Left lung (tissue), 14 donors: Measurements from ENCODE around the gene FADS6. TPM values are rescaled to one million over a fixed set of nuclear protein-coding genes. Genes with fewer than 3 reads are reported as not detected.

Experiments used
- ATAC-seq: fragments of 200-7000 bp; cut with Tn5 transposase; one replicate; pipeline ENCODE4 v1.9.1; 2020; ENCODE audit warnings: moderate library complexity
- DNase-seq, 4 donors: peaks; one replicate each; pipeline ENCODE4 v3.0.0-alpha.2; 2013 to 2020
- H3K27ac ChIP-seq, 2 donors: fragments of 200-600 bp; sonication (generic) in 1 of 2; one replicate each; pipeline versions ENCODE4 v1.5.0 to v1.8.0; 2020 to 2021
- H3K27me3 ChIP-seq, 2 donors: fragments of 200-600 bp; sonication (generic) in 1 of 2; one replicate each; pipeline versions ENCODE4 v1.5.0 to v1.8.0; 2020 to 2021
- H3K36me3 ChIP-seq, 2 donors: fragments of 200-600 bp; sonication (generic) in 1 of 2; one replicate each; pipeline versions ENCODE4 v1.5.0 to v1.8.0; 2020 to 2021
- H3K4me1 ChIP-seq, 2 donors: fragments of 200-600 bp; one replicate each; pipeline ENCODE4 v1.8.0; 2021
- H3K4me3 ChIP-seq, 2 donors: fragments of 200-600 bp; sonication (generic) in 1 of 2; one replicate each; pipeline versions ENCODE4 v1.5.0 to v1.8.0; 2020 to 2021; ENCODE audit warnings: mild to moderate bottlenecking in 1 of 2
- H3K9me3 ChIP-seq, 2 donors: fragments of 200-600 bp; sonication (generic) in 1 of 2; one replicate each; pipeline versions ENCODE4 v1.5.0 to v1.8.0; 2020 to 2021
- CTCF ChIP-seq, 2 donors: fragments of 200-600 bp; sonication (generic) in 1 of 2; IDR thresholded peaks; one replicate each; pipeline versions ENCODE4 v1.5.0 to v1.8.0; 2021; ENCODE audit warnings: antibody characterized with exemption in 2 of 2
- intact Hi-C, 2 donors: fragments of 100-400 bp; cut with DNase I; formaldehyde crosslinking; loops; one replicate each; pipeline versions ENCODE4 v1.11.2 to v1.14.2; 2022
- long read RNA-seq, 12 donors: library from polyadenylated mRNA in 2 of 12; unstranded in 2 of 12; transcript quantifications; one replicate each; pipeline ENCODE4 v2.0.0 and lab custom pipeline, GENCODE V29; 2019 to 2026
- polyA plus RNA-seq, 6 donors: library from polyadenylated mRNA; unstranded; fragments of 120-200 nt; gene quantifications; one replicate each; pipeline ENCODE4 v1.2.1, GENCODE V29; 2013; ENCODE audit not compliant: insufficient read length in 6 of 6
- total RNA-seq, 2 donors: library from RNA; stranded (reverse); fragmentation: NEBNext Ultra II Directional; extraction: Animal tissue kit (Norgen Biotek cat#: 25700); gene quantifications; one replicate each; pipeline ENCODE4 v1.2.1, GENCODE V29; 2021
- donor health status: DM: no; HTN: yes; CAD: no.
- donor health status: DM: no; HTN: no; CAD: no.

The FADS6 gene, protein sequence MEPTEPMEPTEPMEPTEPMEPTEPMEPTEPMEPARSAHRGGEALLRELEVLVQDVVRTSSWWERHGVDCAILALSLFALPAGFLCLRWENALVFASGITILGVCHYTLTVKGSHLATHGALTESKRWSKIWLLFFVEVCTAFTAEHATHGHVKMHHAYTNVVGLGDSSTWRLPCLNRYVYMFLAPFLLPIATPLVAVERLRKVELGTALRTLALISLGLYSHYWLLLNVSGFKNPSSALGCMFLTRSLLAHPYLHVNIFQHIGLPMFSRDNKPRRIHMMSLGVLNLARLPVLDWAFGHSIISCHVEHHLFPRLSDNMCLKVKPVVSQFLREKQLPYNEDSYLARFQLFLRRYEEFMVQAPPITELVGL
- total RNA-seq: not detected
- under 1 TPM in 5 of 6 donors, not detected in 1; 0.07 to 0.28 (median 0.15) TPM for polyA plus RNA-seq
- long read RNA-seq, donor 1: 0 reads
- long read RNA-seq, donor 2: 0 reads
- long read RNA-seq, donor 3: 0 reads
- long read RNA-seq, donor 4: 0 reads
- long read RNA-seq, donor 5: 0 reads
- long read RNA-seq, donor 6: 0 reads
- long read RNA-seq, donor 7: 0 reads
- long read RNA-seq, donor 8: 0 reads
- long read RNA-seq, donor 9: 0 reads
- long read RNA-seq, donor 10: 0 reads
- long read RNA-seq, donor 11: 0 reads
- long read RNA-seq, donor 12: 0 reads

GRCh38 chr17:74892974-74893911, at the start of gene FADS6:
FADS6 (minus strand) TSS chr17:74893633; CDS start chr17:74893595, 38 bp downstream.
- Histone ChIP-seq H3K27ac (no peak within 1 kb of the TSS), H3K27me3 (peaks cover 39 to 83% of the 10 kb centered on the region in 2 donors), H3K4me1 (peaks cover 0 to 17% of the 10 kb centered on the region in 2 donors), H3K9me3 (no peaks in the 10 kb centered on the region), H3K4me3 (peak within 1 kb of the TSS in 1 of 2 donors; percentile 4), H3K36me3 (no peaks in the 10 kb centered on the region)
- no peak for DNase-seq
- peak; percentile 43 for ATAC-seq
- TF ChIP-seq CTCF (IDR thresholded peaks at IDR 0.05): no peak
- intact Hi-C loops: no loop called here

- TF ChIP-seq CTCF (IDR thresholded peaks at IDR 0.05): no peak
- Histone ChIP-seq H3K36me3 (no peaks in the 10 kb centered on the region), H3K9me3 (no peaks in the 10 kb centered on the region), H3K27ac (no peak overlapping the region), H3K4me1 (no peaks in the 10 kb centered on the region), H3K27me3 (peaks cover 26 to 82% of the 10 kb centered on the region in 2 donors), H3K4me3 (no peak overlapping the region)
- no peak for ATAC-seq
- DNase-seq: no peak
- intact Hi-C loops: no loop called here
Observed at GRCh38 chr17:74941128-74941725, 47.8 kb upstream of the FADS6 start.

DNA sequence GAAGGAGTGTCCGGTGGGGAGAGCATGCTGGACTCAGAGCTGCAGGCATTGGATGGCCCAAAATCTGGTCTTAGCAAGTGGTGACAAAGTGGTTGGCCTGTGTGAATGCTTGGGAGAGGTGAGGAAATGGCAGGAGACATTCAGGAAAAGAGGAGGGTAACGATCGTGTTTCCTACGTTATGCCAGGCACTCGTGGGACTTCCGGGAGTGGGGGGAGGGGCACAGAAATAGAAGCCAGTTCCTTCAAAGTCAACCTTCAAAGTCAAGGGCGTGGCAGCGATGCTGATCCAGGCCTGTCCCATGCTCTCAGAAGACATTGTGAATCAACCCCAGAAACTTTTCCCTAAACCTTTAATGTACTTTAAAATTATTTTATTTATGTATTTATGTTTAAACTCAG, 46.1 kb upstream of the FADS6 start:
- no peak for DNase-seq
- no peaks in the 10 kb centered on the region for H3K9me3 ChIP-seq
- H3K36me3 ChIP-seq: no peaks in the 10 kb centered on the region
- no peak for TF ChIP-seq CTCF (IDR thresholded peaks at IDR 0.05)
- H3K4me3 ChIP-seq: no peak overlapping the region
- intact Hi-C loops: no loop called here
- ATAC-seq: no peak
- H3K4me1 ChIP-seq: peaks cover 0 to 3% of the 10 kb centered on the region in 2 donors
- H3K27ac ChIP-seq: no peak overlapping the region
- H3K27me3 ChIP-seq: peaks cover 43 to 83% of the 10 kb centered on the region in 2 donors

DNA sequence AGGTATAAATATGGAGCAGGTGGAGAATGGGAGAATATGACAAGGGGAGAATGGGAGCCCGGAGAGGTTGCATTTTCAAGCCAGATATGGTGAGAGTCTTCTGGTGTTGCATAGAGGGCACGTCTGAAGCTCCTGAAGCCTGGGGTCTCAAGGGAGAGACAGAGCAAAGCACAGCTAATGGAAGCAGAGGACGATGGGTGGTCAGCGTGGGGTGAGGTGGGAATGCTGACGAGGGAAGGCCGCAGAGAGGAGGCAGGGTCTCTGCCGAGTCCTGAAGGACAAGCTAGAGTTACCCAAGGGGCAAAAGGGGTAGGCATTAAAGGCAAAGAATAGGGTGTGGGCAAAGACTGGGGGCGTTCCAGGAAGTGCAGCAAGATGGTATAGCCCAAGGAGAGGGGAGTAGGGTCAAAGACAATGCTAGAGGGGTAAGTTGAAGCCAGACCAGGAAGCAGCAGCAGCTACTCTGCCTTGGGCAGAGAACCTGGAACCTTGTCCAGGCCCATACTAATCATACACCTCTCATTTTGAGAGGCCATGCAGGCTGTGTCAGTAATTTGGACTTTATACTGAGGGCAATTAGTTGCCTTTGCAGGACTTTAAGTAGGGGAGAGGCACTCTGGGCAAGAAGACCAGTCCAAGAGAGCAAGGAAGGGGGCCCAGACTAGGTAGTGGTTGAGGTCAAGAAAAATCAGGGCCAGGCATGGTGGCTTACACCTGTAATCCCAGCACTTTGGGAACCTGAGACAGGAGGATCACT, 44.9 kb upstream of the FADS6 start:
- no peak overlapping the region for H3K4me3 ChIP-seq
- H3K27me3 ChIP-seq: peaks cover 46 to 85% of the 10 kb centered on the region in 2 donors
- no peaks in the 10 kb centered on the region for H3K9me3 ChIP-seq
- no peaks in the 10 kb centered on the region for H3K36me3 ChIP-seq
- H3K27ac ChIP-seq: no peak overlapping the region
- DNase-seq: no peak
- intact Hi-C loops: no loop called here
- no peak for ATAC-seq
- no peak for TF ChIP-seq CTCF (IDR thresholded peaks at IDR 0.05)
- H3K4me1 ChIP-seq: peaks cover 0 to 3% of the 10 kb centered on the region in 2 donors
